Measurements from ENCODE around the gene CCSER1.
"Not testable (repeated sequence)": the region's sequence is repeated elsewhere in the genome, so short reads cannot be mapped to it uniquely, and the experiment has no call there.

Gene CCSER1

GRCh38 chr4:90246816-90247215 lies 119.6 kb downstream of the CCSER1 start:
- DNase-seq = no peak
- in situ Hi-C loops (cut with MboI; ENCODE audit: low pct_unique_long_range_greater_than_20kb, low sequenced_read_pairs) = no loop called here

GRCh38 chr4:90254357-90254756 lies 127.2 kb downstream of the CCSER1 start:
- no peak for DNase-seq
- in situ Hi-C loops (cut with MboI; ENCODE audit: low pct_unique_long_range_greater_than_20kb, low sequenced_read_pairs) = no loop called here

GRCh38 chr4:90274175-90274574 lies 147.0 kb downstream of the CCSER1 start:
- no peak for DNase-seq
- in situ Hi-C loops (cut with MboI; ENCODE audit: low pct_unique_long_range_greater_than_20kb, low sequenced_read_pairs) = no loop called here

GRCh38 chr4:90280954-90281353 lies 153.8 kb downstream of the CCSER1 start:
- in situ Hi-C loops (cut with MboI; ENCODE audit: low pct_unique_long_range_greater_than_20kb, low sequenced_read_pairs) = no loop called here

GRCh38 chr4:90281541-90282355 lies 154.6 kb downstream of the CCSER1 start:
- DNase-seq = no peak
- in situ Hi-C loops (cut with MboI; ENCODE audit: low pct_unique_long_range_greater_than_20kb, low sequenced_read_pairs) = no loop called here

More at GRCh38 chr4:90280954-90281353, 153.8 kb downstream of the CCSER1 start:
- no peak for DNase-seq

GRCh38 chr4:90290345-90290744 lies 163.2 kb downstream of the CCSER1 start:
- in situ Hi-C loops (cut with MboI; ENCODE audit: low pct_unique_long_range_greater_than_20kb, low sequenced_read_pairs) = no loop called here
- DNase-seq = no peak

GRCh38 chr4:90292438-90292837 lies 165.2 kb downstream of the CCSER1 start:
- no peak for DNase-seq
- in situ Hi-C loops (cut with MboI; ENCODE audit: low pct_unique_long_range_greater_than_20kb, low sequenced_read_pairs) = no loop called here

- in situ Hi-C loops (cut with MboI; ENCODE audit: low pct_unique_long_range_greater_than_20kb, low sequenced_read_pairs) = no loop called here
Observed at GRCh38 chr4:90293320-90293719, 166.1 kb downstream of the CCSER1 start.

GRCh38 chr4:90299373-90299772 lies 172.2 kb downstream of the CCSER1 start:
- in situ Hi-C loops (cut with MboI; ENCODE audit: low pct_unique_long_range_greater_than_20kb, low sequenced_read_pairs) = no loop called here
- DNase-seq = no peak

More at GRCh38 chr4:90293320-90293719, 166.1 kb downstream of the CCSER1 start:
- DNase-seq = no peak

- DNase-seq = no peak
- in situ Hi-C loops (cut with MboI; ENCODE audit: low pct_unique_long_range_greater_than_20kb, low sequenced_read_pairs) = no loop called here
Observed at GRCh38 chr4:90306810-90307209, 179.6 kb downstream of the CCSER1 start.

GRCh38 chr4:90317140-90317539 lies 189.9 kb downstream of the CCSER1 start:
- DNase-seq; in situ Hi-C loops (cut with MboI; ENCODE audit: low pct_unique_long_range_greater_than_20kb, low sequenced_read_pairs): not testable (repeated sequence)

GRCh38 chr4:90317785-90318184 lies 190.6 kb downstream of the CCSER1 start:
- DNase-seq = no peak
- in situ Hi-C loops (cut with MboI; ENCODE audit: low pct_unique_long_range_greater_than_20kb, low sequenced_read_pairs) = no loop called here

GRCh38 chr4:90318193-90318592 lies 191.0 kb downstream of the CCSER1 start:
- in situ Hi-C loops (cut with MboI; ENCODE audit: low pct_unique_long_range_greater_than_20kb, low sequenced_read_pairs) = no loop called here
- no peak for DNase-seq

- DNase-seq = no peak
- in situ Hi-C loops (cut with MboI; ENCODE audit: low pct_unique_long_range_greater_than_20kb, low sequenced_read_pairs) = no loop called here
Observed at GRCh38 chr4:90328558-90328957, 201.4 kb downstream of the CCSER1 start.

- in situ Hi-C loops (cut with MboI; ENCODE audit: low pct_unique_long_range_greater_than_20kb, low sequenced_read_pairs) = no loop called here
- DNase-seq = no peak
Observed at GRCh38 chr4:90330546-90330945, 203.4 kb downstream of the CCSER1 start.

GRCh38 chr4:90345549-90346215 lies 218.5 kb downstream of the CCSER1 start:
- DNase-seq = no peak
- in situ Hi-C loops (cut with MboI; ENCODE audit: low pct_unique_long_range_greater_than_20kb, low sequenced_read_pairs) = no loop called here

GRCh38 chr4:90349636-90350035 lies 222.4 kb downstream of the CCSER1 start:
- DNase-seq = no peak
- in situ Hi-C loops (cut with MboI; ENCODE audit: low pct_unique_long_range_greater_than_20kb, low sequenced_read_pairs) = no loop called here

GRCh38 chr4:90357117-90357710 lies 230.0 kb downstream of the CCSER1 start:
- in situ Hi-C loops (cut with MboI; ENCODE audit: low pct_unique_long_range_greater_than_20kb, low sequenced_read_pairs) = no loop called here
- DNase-seq = peak; percentile 10

GRCh38 chr4:90375081-90375480 lies 247.9 kb downstream of the CCSER1 start:
- in situ Hi-C loops (cut with MboI; ENCODE audit: low pct_unique_long_range_greater_than_20kb, low sequenced_read_pairs) = no loop called here
- DNase-seq = no peak

GRCh38 chr4:90393215-90393614 lies 266.0 kb downstream of the CCSER1 start:
- no peak for DNase-seq

More at GRCh38 chr4:90393215-90393614, 266.0 kb downstream of the CCSER1 start:
- in situ Hi-C loops (cut with MboI; ENCODE audit: low pct_unique_long_range_greater_than_20kb, low sequenced_read_pairs) = no loop called here
